ENCODE data around the gene LCA5. TPM values are rescaled to one million over a fixed set of nuclear protein-coding genes. Genes with fewer than 3 reads are reported as not detected.
A peak's percentile ranks its signal among the peaks of the same experiment; 100 is the strongest.

Gene LCA5
- total RNA-seq, 1 donor from 2014 or later, result 13.2 TPM

- no peaks in the 10 kb centered on the region for H3K9me3 ChIP-seq (ENCODE audit: low read depth)
- TF ChIP-seq, protein P1, sequence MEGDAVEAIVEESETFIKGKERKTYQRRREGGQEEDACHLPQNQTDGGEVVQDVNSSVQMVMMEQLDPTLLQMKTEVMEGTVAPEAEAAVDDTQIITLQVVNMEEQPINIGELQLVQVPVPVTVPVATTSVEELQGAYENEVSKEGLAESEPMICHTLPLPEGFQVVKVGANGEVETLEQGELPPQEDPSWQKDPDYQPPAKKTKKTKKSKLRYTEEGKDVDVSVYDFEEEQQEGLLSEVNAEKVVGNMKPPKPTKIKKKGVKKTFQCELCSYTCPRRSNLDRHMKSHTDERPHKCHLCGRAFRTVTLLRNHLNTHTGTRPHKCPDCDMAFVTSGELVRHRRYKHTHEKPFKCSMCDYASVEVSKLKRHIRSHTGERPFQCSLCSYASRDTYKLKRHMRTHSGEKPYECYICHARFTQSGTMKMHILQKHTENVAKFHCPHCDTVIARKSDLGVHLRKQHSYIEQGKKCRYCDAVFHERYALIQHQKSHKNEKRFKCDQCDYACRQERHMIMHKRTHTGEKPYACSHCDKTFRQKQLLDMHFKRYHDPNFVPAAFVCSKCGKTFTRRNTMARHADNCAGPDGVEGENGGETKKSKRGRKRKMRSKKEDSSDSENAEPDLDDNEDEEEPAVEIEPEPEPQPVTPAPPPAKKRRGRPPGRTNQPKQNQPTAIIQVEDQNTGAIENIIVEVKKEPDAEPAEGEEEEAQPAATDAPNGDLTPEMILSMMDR (IDR thresholded peaks at IDR 0.05), result no peak
- no peak for TF ChIP-seq EZH2phosphoT487 (IDR thresholded peaks at IDR 0.05)
- TF ChIP-seq EZH2 (IDR thresholded peaks at IDR 0.05), result no peak
- no peak overlapping the region for H3K27ac ChIP-seq
- no peak overlapping the region for H3K4me3 ChIP-seq
- no peaks in the 10 kb centered on the region for H3F3A ChIP-seq (ENCODE audit: low read depth)
- peaks cover 13% of the 10 kb centered on the region for H3K4me1 Mint-ChIP-seq
- H3K9ac ChIP-seq, result no peak overlapping the region
- H3K4me2 ChIP-seq, result no peak overlapping the region
- no peak for DNase-seq (ENCODE audit: low spot score)
- no peak overlapping the region for H2AFZ ChIP-seq (replicated peaks)
- H3K4me1 ChIP-seq, result no peaks in the 10 kb centered on the region
- H3K36me3 Mint-ChIP-seq, result peaks cover 26% of the 10 kb centered on the region
- no peaks in the 10 kb centered on the region for H3K27me3 ChIP-seq
- no peaks in the 10 kb centered on the region for H3K36me3 ChIP-seq
- no peak overlapping the region for H3K27ac Mint-ChIP-seq
- no peaks in the 10 kb centered on the region for H3K27me3 Mint-ChIP-seq (ENCODE audit: insufficient read depth, low read depth)
- peaks cover 2% of the 10 kb centered on the region for H3K9me3 Mint-ChIP-seq
- H3K79me2 ChIP-seq (ENCODE audit: low read depth), result no peaks in the 10 kb centered on the region
- H3K4me3 Mint-ChIP-seq, result no peak overlapping the region
- H4K20me1 ChIP-seq (ENCODE audit: low read depth), result no peaks in the 10 kb centered on the region
Observed at GRCh38 chr6:79551401-79551800, 14.2 kb upstream of the LCA5 start.

- no peak overlapping the region for H3K27ac Mint-ChIP-seq
- H3K36me3 ChIP-seq, result no peaks in the 10 kb centered on the region
- DNase-seq (ENCODE audit: low spot score), result no peak
- H3K9me3 ChIP-seq (ENCODE audit: low read depth), result no peaks in the 10 kb centered on the region
- peaks cover 2% of the 10 kb centered on the region for H3K9me3 Mint-ChIP-seq
- peaks cover 28% of the 10 kb centered on the region for H3K36me3 Mint-ChIP-seq
- peaks cover 34% of the 10 kb centered on the region for H3K4me1 Mint-ChIP-seq
- TF ChIP-seq EZH2phosphoT487 (IDR thresholded peaks at IDR 0.05), result no peak
- no peak for TF ChIP-seq EZH2 (IDR thresholded peaks at IDR 0.05)
- TF ChIP-seq, protein P1 (IDR thresholded peaks at IDR 0.05), result no peak
- no peak overlapping the region for H3K27ac ChIP-seq
- no peaks in the 10 kb centered on the region for H3K27me3 ChIP-seq
- no peak overlapping the region for H2AFZ ChIP-seq (replicated peaks)
- peaks cover 20% of the 10 kb centered on the region for H3K4me1 ChIP-seq
- peaks cover 6% of the 10 kb centered on the region for H4K20me1 ChIP-seq (ENCODE audit: low read depth)
- H3K4me2 ChIP-seq, result no peak overlapping the region
- peaks cover 5% of the 10 kb centered on the region for H3F3A ChIP-seq (ENCODE audit: low read depth)
- H3K27me3 Mint-ChIP-seq (ENCODE audit: insufficient read depth, low read depth), result no peaks in the 10 kb centered on the region
- H3K4me3 ChIP-seq, result no peak overlapping the region
- H3K79me2 ChIP-seq (ENCODE audit: low read depth), result no peaks in the 10 kb centered on the region
- H3K9ac ChIP-seq, result no peak overlapping the region
- H3K4me3 Mint-ChIP-seq, result no peak overlapping the region
Observed at GRCh38 chr6:79548304-79548703, 11.1 kb upstream of the LCA5 start.

DNA sequence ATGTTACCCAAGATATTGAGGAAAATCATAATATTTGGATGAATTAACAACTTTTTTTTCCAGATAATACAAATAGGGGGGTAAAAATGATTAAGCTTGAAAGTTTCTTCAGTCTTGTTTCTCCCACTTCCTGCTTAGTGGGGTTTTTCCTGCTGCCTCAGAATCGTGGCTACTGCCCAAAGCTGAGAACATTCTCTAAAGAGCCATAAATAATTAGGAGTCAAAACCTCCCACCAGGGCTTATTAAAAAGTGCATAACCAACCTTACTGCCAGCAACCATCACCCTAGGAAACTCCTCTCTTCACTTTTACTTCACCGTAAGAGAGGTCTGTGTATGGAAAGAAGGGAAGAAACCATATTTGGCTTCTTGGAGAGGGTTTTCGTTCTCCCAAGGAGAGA, 9.0 kb upstream of the LCA5 start:
- Mint-ChIP-seq H3K4me3 (no peak overlapping the region), H3K9me3 (peaks cover 2% of the 10 kb centered on the region), H3K36me3 (peaks cover 30% of the 10 kb centered on the region), H3K27ac (peak overlapping the region; percentile 88), H3K27me3 (ENCODE audit: insufficient read depth, low read depth) (no peaks in the 10 kb centered on the region), H3K4me1 (peaks cover 42% of the 10 kb centered on the region)
- H3K4me3 ChIP-seq, result no peak overlapping the region
- H3K27me3 ChIP-seq, result no peaks in the 10 kb centered on the region
- H3K79me2 ChIP-seq (ENCODE audit: low read depth), result no peaks in the 10 kb centered on the region
- no peaks in the 10 kb centered on the region for H3K9me3 ChIP-seq (ENCODE audit: low read depth)
- H3K4me2 ChIP-seq, result no peak overlapping the region
- no peak overlapping the region for H2AFZ ChIP-seq (replicated peaks)
- no peak for DNase-seq (ENCODE audit: low spot score)
- H3K36me3 ChIP-seq, result no peaks in the 10 kb centered on the region
- H3K9ac ChIP-seq, result no peak overlapping the region
- no peak overlapping the region for H3K27ac ChIP-seq
- peaks cover 20% of the 10 kb centered on the region for H3K4me1 ChIP-seq
- H4K20me1 ChIP-seq (ENCODE audit: low read depth), result peaks cover 6% of the 10 kb centered on the region
- TF ChIP-seq, protein P1 (IDR thresholded peaks at IDR 0.05), result no peak
- no peak for TF ChIP-seq EZH2phosphoT487 (IDR thresholded peaks at IDR 0.05)
- TF ChIP-seq EZH2 (IDR thresholded peaks at IDR 0.05), result no peak
- H3F3A ChIP-seq (ENCODE audit: low read depth), result peaks cover 5% of the 10 kb centered on the region
